ENCODE results near the gene COG6.

The COG6 gene

DNA sequence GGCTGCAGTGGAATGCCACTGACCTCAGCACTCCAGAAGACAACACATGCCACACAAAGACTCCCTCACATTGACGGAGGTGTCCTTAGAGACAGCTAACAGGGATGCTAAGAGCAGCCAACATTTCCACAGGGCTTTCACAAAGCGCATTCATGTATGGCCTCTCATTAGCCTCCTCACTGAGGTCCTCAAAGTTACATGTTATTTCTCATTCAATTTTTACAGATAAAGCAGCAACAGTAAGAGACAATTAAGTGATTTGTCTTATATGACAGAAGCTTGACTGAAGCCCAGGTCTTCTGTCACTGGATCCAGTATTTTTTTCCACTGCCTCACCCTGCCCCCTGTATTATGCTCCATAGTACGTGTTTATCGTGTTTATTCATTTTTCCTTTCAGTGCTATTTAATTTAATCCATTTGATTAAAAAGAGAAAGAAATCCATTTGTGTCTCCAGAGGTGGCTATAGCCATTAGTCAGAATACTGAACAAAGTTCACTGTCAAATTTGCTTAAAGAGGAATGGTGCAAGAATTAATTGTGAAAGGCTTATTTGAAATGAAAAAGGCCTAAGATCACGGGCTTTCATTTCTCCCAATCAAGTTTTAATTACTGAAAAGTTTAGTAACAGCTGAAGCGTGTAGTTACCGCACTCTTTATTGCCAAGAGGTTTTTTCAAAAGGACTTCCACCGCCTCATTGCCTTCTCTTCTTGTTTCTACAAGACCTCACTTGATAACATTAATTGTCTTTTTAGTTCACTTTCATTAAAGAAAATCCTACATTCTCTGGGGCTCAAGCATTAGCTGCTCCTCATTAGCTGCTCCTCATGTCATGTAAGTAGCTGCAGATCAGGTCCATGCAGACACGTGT is 115.0 kb downstream of the COG6 start:
- DNase-seq (ENCODE audit: low read depth), result no peak

DNA sequence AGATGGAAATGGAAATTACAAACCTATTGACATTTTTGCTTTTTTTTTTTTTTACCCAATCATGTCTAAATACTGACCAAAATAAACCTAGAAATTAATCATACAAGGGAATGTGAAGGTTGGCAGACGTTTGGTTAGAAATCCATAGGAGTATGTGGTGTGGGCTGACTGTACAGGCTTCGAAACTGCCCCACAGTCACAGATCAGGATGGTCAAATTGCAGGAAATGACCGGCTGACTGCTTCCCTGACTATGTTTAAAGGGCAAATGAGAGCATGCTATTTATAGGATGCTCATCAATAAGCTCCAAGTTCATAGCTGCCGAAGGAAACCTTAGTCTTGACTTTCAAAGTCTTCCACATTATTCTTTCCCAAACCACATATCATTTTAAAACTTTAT is 118.4 kb downstream of the COG6 start:
- DNase-seq (ENCODE audit: low read depth), result no peak

DNA sequence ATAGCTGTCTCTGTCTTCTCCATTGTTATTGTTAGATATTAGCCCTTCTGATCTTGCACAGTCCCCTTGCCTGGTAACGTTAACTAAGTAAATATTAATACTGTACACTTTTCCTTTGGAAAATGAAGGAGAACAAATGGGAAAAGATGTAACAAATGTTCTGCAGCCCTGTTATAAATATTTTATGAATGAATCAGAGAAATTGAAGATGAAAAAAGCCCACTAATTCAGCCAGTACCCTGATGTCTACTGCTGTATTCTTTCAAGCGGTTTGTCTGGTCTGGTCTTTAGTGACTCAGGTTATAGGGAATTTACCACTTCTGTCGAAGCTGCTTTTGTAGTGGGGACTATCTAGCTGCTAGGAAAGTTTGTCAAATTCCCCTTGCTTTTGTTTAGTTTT is 121.0 kb downstream of the COG6 start:
- no peak for DNase-seq (ENCODE audit: low read depth)

DNA sequence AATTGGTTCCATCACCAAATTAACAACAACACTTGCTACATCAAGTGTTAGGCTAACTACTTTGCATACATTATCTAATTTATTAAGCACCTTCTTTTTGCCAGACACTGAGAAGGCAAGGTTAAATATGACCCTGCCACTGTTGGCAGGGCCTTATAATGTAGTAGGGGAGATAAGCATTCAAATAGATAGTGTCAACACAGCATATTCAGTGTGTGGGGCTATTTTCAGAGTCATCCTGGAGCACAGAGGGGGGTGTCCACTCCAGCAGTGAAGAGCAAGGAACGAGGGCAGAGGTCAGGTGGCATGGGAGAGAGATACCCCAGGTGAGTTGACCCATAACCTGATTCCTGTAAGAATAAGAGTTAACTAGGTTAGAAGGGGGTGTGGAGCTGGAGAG is 121.6 kb downstream of the COG6 start:
- DNase-seq (ENCODE audit: low read depth), result no peak

DNA sequence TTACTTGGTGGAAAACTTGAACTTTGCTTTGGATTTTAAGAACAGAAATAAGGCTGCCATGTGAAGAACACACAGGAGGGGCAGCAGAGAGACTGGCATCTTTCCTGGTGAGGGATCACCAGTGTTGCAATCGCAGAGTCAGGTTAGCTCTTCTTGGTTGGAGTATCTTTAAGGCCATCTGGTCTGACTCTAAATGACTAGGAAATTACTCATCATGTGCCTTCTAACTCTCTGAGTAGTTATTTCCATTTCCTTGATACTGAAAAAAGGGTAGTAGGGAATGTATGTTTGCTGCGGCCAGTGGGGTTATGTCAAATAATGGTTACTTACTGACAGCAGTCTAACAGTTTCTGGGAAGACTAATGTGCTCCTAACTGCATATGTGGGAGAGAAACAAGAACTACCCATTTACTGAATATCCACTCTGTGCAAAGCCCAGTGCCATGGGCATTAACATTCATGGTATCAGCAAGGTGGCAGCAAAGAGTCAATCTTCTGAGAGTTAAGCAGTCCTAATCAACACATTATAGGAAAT is 122.1 kb downstream of the COG6 start:
- peak; percentile 77 for DNase-seq (ENCODE audit: low read depth)

DNA sequence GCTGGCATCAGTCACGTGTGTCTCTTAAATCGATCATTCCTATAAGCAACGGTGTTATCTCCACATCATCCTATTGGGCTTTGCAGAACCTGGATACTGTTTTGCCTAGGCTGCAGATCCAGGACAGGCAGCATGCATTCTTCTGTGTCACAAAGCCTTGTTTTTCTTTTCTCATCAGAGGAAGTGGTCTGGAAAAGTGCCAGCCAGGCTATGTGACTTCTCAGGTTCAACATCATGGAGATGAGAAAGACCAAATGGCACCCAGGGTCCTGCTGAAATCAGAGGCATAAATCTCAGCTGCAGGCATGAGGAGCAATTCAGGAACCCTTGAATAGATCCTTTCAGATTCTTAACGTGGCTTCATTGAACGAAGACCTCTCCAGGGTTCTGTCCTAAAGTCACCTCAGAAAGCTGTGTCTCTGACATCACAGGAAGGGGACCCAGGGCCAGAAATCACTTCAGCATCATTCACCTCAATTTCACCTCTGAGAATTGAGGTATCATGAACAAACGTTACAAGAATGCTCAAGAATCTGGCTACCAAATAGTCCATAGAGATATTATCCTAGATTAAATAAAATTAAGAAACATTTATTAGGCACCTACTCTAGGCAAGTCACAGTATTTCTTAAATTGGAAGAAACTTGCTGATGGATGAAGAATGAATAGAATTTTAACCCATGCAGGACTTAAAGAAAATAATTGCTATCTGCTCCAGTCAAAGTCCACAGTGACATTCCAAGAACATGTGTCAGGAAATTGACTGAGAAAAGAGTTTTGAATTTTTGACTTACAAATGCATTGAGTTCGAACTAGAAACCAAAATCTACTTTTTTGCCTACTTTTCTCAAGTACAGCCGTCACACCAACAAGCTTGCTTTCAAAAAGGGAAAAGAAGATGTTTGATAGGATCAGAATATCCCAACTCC is 124.1 kb downstream of the COG6 start:
- no peak for DNase-seq (ENCODE audit: low read depth)

DNA sequence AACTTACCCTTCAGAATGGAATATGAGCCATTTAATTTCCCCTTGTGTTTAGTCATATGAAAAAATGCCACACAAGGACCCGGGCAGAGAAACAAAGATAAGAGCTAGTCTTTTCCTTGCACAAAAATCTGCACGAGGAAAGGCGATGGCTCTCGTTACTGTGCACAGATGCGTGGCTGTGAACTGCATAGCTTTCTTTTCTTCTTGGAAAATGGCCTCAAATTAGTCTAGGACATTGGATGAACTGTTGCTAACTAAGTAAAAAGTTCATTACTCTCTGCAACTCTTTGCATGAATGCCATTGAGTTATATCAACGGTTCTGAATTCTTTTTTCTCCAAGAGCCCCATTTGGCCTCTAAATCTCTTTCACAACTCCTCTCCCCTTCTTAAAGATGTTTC is 125.2 kb downstream of the COG6 start:
- DNase-seq (ENCODE audit: low read depth), result no peak

DNA sequence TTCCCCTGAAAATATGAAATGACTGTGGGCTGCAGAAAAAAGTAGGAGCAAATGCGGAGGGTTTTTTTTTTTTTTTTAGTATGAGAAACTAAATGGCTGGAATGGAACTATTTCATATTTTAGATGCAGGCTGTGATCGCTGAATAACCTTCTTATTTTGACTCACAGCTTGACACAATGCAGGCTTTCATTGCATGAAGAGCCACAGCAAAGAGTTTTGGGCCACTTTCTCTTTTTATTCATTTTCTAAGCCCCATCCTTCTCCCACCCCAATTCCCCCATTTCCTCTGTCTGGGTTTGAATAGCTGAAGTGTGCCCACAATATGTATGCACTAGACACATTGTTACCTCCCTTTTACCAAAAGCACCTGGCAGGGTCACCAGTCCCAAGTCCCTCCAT is 125.9 kb downstream of the COG6 start:
- DNase-seq (ENCODE audit: low read depth), result no peak

DNA sequence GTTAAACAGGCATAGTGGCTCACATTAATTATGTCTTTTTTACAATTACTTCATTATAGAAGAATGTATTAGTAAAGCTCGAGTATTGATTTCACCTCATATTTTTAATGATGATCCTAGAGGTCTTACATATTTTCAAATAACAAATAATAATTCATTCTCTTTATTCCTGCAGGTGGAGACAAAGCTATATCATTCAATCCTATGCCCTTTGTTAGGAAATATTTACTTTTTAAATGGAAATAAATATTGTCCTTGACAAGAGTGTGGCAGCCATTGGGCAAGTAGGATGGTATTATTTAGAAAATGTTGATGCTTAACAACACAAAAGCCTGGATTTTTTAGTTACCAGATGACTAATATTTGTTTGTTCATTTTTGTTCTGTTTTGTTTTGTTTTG is 127.6 kb downstream of the COG6 start:
- DNase-seq (ENCODE audit: low read depth), result no peak

DNA sequence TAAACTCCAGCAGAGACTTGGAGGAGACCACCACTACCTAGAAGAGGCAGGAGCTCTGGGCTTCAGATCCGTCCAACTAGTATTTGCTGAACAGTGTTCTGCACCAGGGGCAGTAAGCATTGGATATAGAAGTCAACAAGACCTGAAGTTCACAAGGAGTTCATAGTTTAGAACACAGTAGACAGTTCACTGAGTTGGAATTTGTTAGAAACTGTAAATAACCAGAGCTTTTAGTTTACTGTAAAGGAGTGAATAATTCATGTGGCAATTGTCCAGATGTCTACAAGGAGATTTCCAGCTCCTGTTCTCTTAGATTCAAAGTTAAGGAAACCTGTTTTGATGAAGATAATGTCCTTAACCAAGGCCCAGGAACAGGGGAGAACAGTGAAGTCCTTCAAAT is 128.9 kb downstream of the COG6 start:
- DNase-seq (ENCODE audit: low read depth), result no peak

DNA sequence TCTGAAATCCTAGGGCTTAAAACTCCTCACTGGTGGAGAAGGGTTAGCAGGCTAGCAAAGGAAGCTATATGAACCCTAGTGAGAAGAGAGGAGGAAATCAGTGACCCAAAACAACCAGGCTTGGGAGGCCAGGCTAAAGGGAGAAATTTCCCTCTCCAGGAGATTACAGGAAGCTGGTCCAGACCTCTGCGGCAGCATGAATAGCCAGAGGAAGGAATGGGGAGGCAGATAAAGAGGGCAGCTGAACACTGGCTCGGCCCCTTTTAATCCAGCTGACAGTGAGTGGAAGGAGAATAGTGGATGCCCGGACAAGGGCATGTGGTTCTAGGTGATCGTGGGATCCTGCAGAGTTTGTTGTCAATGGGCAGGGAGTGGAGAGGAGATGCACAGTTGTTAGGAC is 130.6 kb downstream of the COG6 start:
- DNase-seq (ENCODE audit: low read depth), result no peak

DNA sequence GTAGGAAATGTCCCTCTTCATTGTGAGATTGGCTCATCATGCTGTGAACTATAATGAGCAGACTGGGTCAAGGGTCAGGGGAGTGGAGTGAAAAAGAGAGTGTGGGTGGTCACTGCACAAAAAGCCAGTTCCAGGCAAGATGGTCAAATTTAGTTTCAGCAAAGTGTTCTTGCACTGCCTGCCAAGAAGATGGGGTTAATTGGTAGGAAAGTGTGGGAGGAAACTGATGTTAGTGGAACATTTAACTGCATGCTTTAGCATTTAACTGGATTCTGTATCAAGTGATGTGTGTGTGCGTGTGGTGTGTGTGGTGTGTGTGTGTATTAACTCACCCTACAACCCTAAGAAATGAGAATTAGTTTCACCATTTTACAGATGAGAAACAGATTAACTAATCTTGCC is 131.6 kb downstream of the COG6 start:
- DNase-seq (ENCODE audit: low read depth), result no peak

DNA sequence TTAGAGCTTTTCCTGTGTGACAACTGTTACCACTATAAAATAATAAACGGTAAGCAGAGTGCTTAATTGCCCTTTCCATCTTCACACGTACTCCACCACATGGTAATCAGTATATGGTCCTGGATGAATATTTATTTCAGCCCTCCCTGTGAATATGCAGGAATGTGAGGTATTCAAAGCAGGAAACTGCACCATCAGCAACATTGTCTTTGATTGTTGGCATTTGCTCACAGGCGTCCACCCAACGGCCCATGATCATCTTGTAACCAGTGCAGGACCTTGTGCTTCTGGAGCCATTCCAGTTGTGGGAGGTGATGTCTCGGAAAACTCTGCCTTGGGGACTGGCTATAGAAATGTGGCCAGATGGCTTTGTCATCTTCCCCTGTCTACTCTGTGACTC is 132.6 kb downstream of the COG6 start:
- DNase-seq (ENCODE audit: low read depth), result no peak

DNA sequence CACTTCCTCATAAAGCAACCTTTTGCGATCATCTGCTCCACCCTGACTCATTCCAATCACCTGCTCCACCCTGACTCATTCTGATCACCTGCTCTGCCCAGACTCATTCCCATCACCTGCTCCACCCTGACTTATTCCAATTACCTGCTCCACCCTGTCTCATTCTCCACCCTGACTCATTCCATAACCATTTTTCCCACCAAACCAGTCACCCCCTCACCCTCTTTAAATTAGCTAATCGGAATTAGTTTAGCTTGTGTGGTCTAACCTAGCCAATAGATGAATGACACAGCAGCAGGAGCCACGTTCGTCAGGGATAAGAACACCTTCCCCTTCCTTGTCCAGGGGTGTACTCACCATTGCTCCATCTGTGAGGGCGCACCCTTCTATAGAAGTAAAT is 134.0 kb downstream of the COG6 start:
- no peak for DNase-seq (ENCODE audit: low read depth)
